HepG2 (cell line): ENCODE measurements around the gene KRTAP12-1. TPM values are rescaled to one million over a fixed set of nuclear protein-coding genes. Genes with fewer than 3 reads are reported as not detected.

Experiments
- ATAC-seq: fragments of 200-7000 bp; cut with Tn5 transposase; 3 replicates; pipeline ENCODE4 v1.9.1; 2020; ENCODE audit warnings: mild to moderate bottlenecking, moderate library complexity
- BruUV-seq: library from RNA; stranded (reverse); fragments of 400-500 nt; replicated peaks from 2 replicates; lab custom pipeline; 2021; lab: Mats Ljungman, UMichigan
- CTCF ChIA-PET: fragments of 300-600 bp; formaldehyde crosslinking; extraction: SDS; loops from one replicate; lab custom pipeline; 2021; ENCODE audit warnings: low total read pairs, inconsistent platforms, low intra/inter-chr PET ratio; lab: Yijun Ruan, JAX
- POLR2A ChIA-PET: fragments of 350-600 bp; sonication (Branson Sonifier 250); formaldehyde crosslinking; loops from one replicate; lab custom pipeline; 2020; ENCODE audit warnings: antibody characterized with exemption, inconsistent platforms; lab: Yijun Ruan, JAX
- DNase-seq: peaks from one replicate; pipeline ENCODE4 v3.0.0-alpha.2; 2015; ENCODE audit warnings: low spot score
- FAIRE-seq: peaks from 3 replicates; lab custom pipeline; 2011; peaks lifted over from hg19 to GRCh38; lab: Jason Lieb, UNC
- H2AFZ ChIP-seq: one replicate; pipeline ENCODE4 v1.6.1; 2011; ENCODE audit warnings: low read length, inconsistent platforms
- H3K27ac ChIP-seq: fragments of 300-600 bp; 3 replicates; pipeline ENCODE4 v1.8.0; 2011; ENCODE audit warnings: mixed run types, mild to moderate bottlenecking, mixed read lengths, low read length, inconsistent platforms; ENCODE audit not compliant: insufficient read depth; ENCODE audit errors: extremely low read length
- H3K27me3 ChIP-seq, 2 experiments: fragments of 200-600 bp in 1 of 2; 2 replicates in 1 of 2; 3 replicates in 1 of 2; pipeline versions ENCODE4 v1.6.0 to v1.8.0; 2011; ENCODE audit warnings: low read length in 2 of 2, mild to moderate bottlenecking in 2 of 2, moderate library complexity in 2 of 2, inconsistent platforms in 1 of 2; ENCODE audit not compliant: insufficient read depth in 2 of 2, control insufficient read depth in 1 of 2
- H3K36me3 ChIP-seq, 2 experiments: fragments of 200-600 bp in 1 of 2; replicated peaks in 1 of 2; 2 replicates in 1 of 2; 3 replicates in 1 of 2; pipeline versions ENCODE4 v1.5.1 to v1.8.0; 2011; ENCODE audit warnings: low read length in 2 of 2, inconsistent platforms in 1 of 2; ENCODE audit not compliant: insufficient read depth in 2 of 2, control insufficient read depth in 1 of 2
- H3K4me1 ChIP-seq: 2 replicates; pipeline ENCODE4 v1.5.1; 2012; ENCODE audit warnings: low read length, inconsistent platforms; ENCODE audit not compliant: insufficient read depth
- H3K4me2 ChIP-seq: 2 replicates; pipeline ENCODE4 v1.6.0; 2011; ENCODE audit warnings: low read depth, low read length, inconsistent platforms
- H3K4me3 ChIP-seq, 3 experiments: fragments of 200-600 bp in 1 of 3; sonication (generic), shearing (Covaris generic) in 1 of 3; replicated peaks in 1 of 3; 2 replicates each; pipeline ENCODE4 v1.5.1; 2011 to 2016; ENCODE audit warnings: low read length in 3 of 3, inconsistent platforms in 2 of 3, low read depth in 2 of 3, mild to moderate bottlenecking in 2 of 3, control low read depth in 1 of 3, mixed read lengths in 1 of 3; ENCODE audit not compliant: insufficient read depth in 1 of 3
- H3K79me2 ChIP-seq: one replicate; pipeline ENCODE4 v1.6.1; 2011; ENCODE audit warnings: low read length, inconsistent platforms; ENCODE audit not compliant: insufficient read depth
- H3K9ac ChIP-seq: 2 replicates; pipeline ENCODE4 v1.6.0; 2011; ENCODE audit warnings: mild to moderate bottlenecking, low read depth, low read length, inconsistent platforms; ENCODE audit not compliant: insufficient read depth
- H3K9me3 ChIP-seq: 2 replicates; pipeline ENCODE4 v1.5.1; 2012; ENCODE audit warnings: mild to moderate bottlenecking, low read length
- H4K20me1 ChIP-seq: 2 replicates; pipeline ENCODE4 v1.6.0; 2011; ENCODE audit warnings: inconsistent platforms, mild to moderate bottlenecking, low read length, moderate library complexity; ENCODE audit not compliant: insufficient read depth
- ARID2 ChIP-seq: sonication (generic); formaldehyde crosslinking; IDR thresholded peaks from 2 replicates; pipeline ENCODE4 v1.8.1; 2022; ENCODE audit warnings: mild to moderate bottlenecking, missing genetic modification reagents, borderline replicate concordance
- BRCA1 ChIP-seq: sonication (generic); formaldehyde crosslinking; IDR thresholded peaks from 2 replicates; pipeline ENCODE4 v1.4.0; 2020; ENCODE audit warnings: missing genetic modification reagents
- CHCHD3 ChIP-seq: sonication (generic); formaldehyde crosslinking; IDR thresholded peaks from 2 replicates; pipeline ENCODE4 v1.8.0; 2022; ENCODE audit warnings: mild to moderate bottlenecking, missing genetic modification reagents, moderate library complexity
- CREB1 ChIP-seq, 2 experiments: fragments of 450-650 bp in 1 of 2; IDR thresholded peaks; 2 replicates each; pipeline ENCODE4 v1.6.1; 2016 to 2017; ENCODE audit warnings: control low read depth in 1 of 2, mild to moderate bottlenecking in 1 of 2, missing compliant biosample characterization in 1 of 2, missing genetic modification characterization in 1 of 2
- PLRG1 ChIP-seq: fragments of 450-650 bp; conservative IDR thresholded peaks from 2 replicates; pipeline ENCODE4 v1.6.1; 2016
- RAD21 ChIP-seq: fragments of 450-650 bp; formaldehyde crosslinking; IDR thresholded peaks from 2 replicates; pipeline ENCODE4 v1.5.0; 2020; ENCODE audit warnings: mild to moderate bottlenecking
- ZBTB21 ChIP-seq: sonication (generic); formaldehyde crosslinking; IDR thresholded peaks from 2 replicates; pipeline ENCODE4 v1.4.0; 2020; ENCODE audit warnings: missing genetic modification reagents
- ZC3H13 ChIP-seq: sonication (generic); formaldehyde crosslinking; IDR thresholded peaks from 2 replicates; pipeline ENCODE4 v1.8.1; 2023; ENCODE audit warnings: mild to moderate bottlenecking, missing genetic modification reagents, moderate library complexity
- ZNF343 ChIP-seq: sonication (generic); formaldehyde crosslinking; IDR thresholded peaks from 2 replicates; pipeline ENCODE4 v1.4.0; 2020; ENCODE audit warnings: mild to moderate bottlenecking, missing genetic modification reagents
- ZNF605 ChIP-seq: sonication (generic); formaldehyde crosslinking; IDR thresholded peaks from 2 replicates; pipeline ENCODE4 v1.8.0; 2022; ENCODE audit warnings: mild to moderate bottlenecking, missing genetic modification reagents
- ZNF607 ChIP-seq: sonication (generic); formaldehyde crosslinking; IDR thresholded peaks from 2 replicates; pipeline ENCODE4 v1.5.1; 2020; ENCODE audit warnings: missing genetic modification reagents, mild to moderate bottlenecking, borderline replicate concordance
- ZNF720 ChIP-seq: sonication (generic); formaldehyde crosslinking; IDR thresholded peaks from 2 replicates; pipeline ENCODE4 v1.4.0; 2020; ENCODE audit warnings: missing genetic modification reagents
- ZNF83 ChIP-seq: sonication (generic); formaldehyde crosslinking; IDR thresholded peaks from 2 replicates; pipeline ENCODE4 v1.4.0; 2020; ENCODE audit warnings: missing genetic modification reagents, mild to moderate bottlenecking, borderline replicate concordance
- WGBS: methylation state at CpG from one replicate; pipeline ENCODE4 v1.1.6; 2017; ENCODE audit warnings: low lambda C conversion rate; 5-methylcytosine and 5-hydroxymethylcytosine counted together
- in situ Hi-C: cut with HindIII; loops from 2 replicates; pipeline ENCODE4 v1.10.0; 2017; ENCODE audit warnings: low pct_unique_long_range_greater_than_20kb; ENCODE audit not compliant: extremely low pct_ligation_motif_present
- intact Hi-C: fragments of 100-400 bp; cut with micrococcal nuclease; formaldehyde crosslinking; loops from one replicate; pipeline ENCODE4 v1.10.0; 2022; ENCODE audit not compliant: unreplicated experiment
- polyA plus RNA-seq, 8 experiments: library from polyadenylated mRNA; depleted of rRNA in 3 of 8; stranded (reverse) in 7 of 8; unstranded in 1 of 8; fragments of >200 nt; fragmentation: Illumina TruSeq in 4 of 8; extraction: Trizol in 4 of 8; gene quantifications; 2 replicates each; pipeline versions ENCODE4 v1.2.1 to v1.2.3, GENCODE V29; 2011 to 2016; ENCODE audit warnings: low read depth in 4 of 8, missing spikeins in 1 of 8, mixed read lengths in 1 of 8; ENCODE audit not compliant: insufficient read depth in 1 of 8
- total RNA-seq, 5 experiments: library from RNA; depleted of rRNA; stranded (reverse); fragments of >200 nt; fragmentation: Illumina TruSeq; extraction: Trizol; gene quantifications; 2 replicates each; pipeline ENCODE4 v1.2.3, GENCODE V29; 2016; ENCODE audit warnings: low read depth in 1 of 5

The KRTAP12-1 gene
- total and polyA plus RNA-seq, 2 of the 13 experiments (the other 11 are each of a cell fraction or from before 2014, with no cell fraction given), result not detected

GRCh38 chr21:44657635-44658540 lies 24.1 kb downstream of the KRTAP12-1 start, which contains the start of gene KRTAP12-3:
KRTAP12-3 (plus strand) TSS chr21:44657932; CDS start chr21:44657980, 48 bp downstream.
- intact Hi-C loops (no loop called here), in situ Hi-C loops (no loop called here)
- Histone ChIP-seq H3K27me3 (peaks cover 3 to 13% of the 10 kb centered on the region in 2 experiments; a peak in 2 of 5 replicates), H3K4me3 (no peak within 1 kb of the TSS), H3K9me3 (peaks cover 4% of the 10 kb centered on the region; the same call in 1 of the 2 replicates), H3K9ac (no peak within 1 kb of the TSS), H4K20me1 (no peaks in the 10 kb centered on the region), H3K27ac (no peak within 1 kb of the TSS), H3K79me2 (no peaks in the 10 kb centered on the region), H3K36me3 (no peaks in the 10 kb centered on the region), H2AFZ (no peak within 1 kb of the TSS)
- DNase-seq (no peak), ATAC-seq (no peak)
- CTCF ChIA-PET, result no interaction called here
- WGBS, result 48% methylated on average over 18 of the region's 26 CpGs
- BruUV-seq, result no TSS peak
- no peak for TF ChIP-seq BRCA1 (CRISPR knock-in tag)
- no peak for TF ChIP-seq ZNF605 (CRISPR knock-in tag)
- TF ChIP-seq ZNF83 (CRISPR knock-in tag), result no peak
- TF ChIP-seq PLRG1, result no peak
- TF ChIP-seq CREB1 (IDR thresholded peaks at IDR 0.05), result 0 out of 2 replicates have a peak, but pooled peaks have one; percentile 3
- no peak for TF ChIP-seq CREB1 (CRISPR knock-in tag; IDR thresholded peaks at IDR 0.05)
- TF ChIP-seq CHCHD3, result no peak
- no peak for TF ChIP-seq ZNF607 (CRISPR knock-in tag)
- no peak for TF ChIP-seq RAD21 (CRISPR knock-in tag)
- no peak for TF ChIP-seq ZNF720
- TF ChIP-seq ZBTB21 (CRISPR knock-in tag), result peak; percentile 41; the same call in 1 of the 2 replicates
- TF ChIP-seq ZC3H13 (CRISPR knock-in tag), result no peak
- no peak for TF ChIP-seq ARID2 (CRISPR knock-in tag)
- no peak for TF ChIP-seq ZNF343
- TF ChIP-seq, all 625 proteins: peak for 2
- H3K4me2 ChIP-seq, result no peak within 1 kb of the TSS
- FAIRE-seq, result no peak
- POLR2A ChIA-PET, result no interaction called here
- peaks cover 9% of the 10 kb centered on the region; the same call in 1 of the 2 replicates for H3K4me1 ChIP-seq
